HepG2 (cell line): Measurements from ENCODE around the gene CYB5A. TPM values are rescaled to one million over a fixed set of nuclear protein-coding genes. Genes with fewer than 3 reads are reported as not detected.

Experiments used
- ARNT2 ChIP-seq: sonication (generic); formaldehyde crosslinking; IDR thresholded peaks from 2 replicates; pipeline ENCODE4 v1.8.0; 2022; ENCODE audit warnings: mild to moderate bottlenecking, low read depth, missing genetic modification reagents, moderate library complexity
- CREBL2 ChIP-seq: sonication (generic); formaldehyde crosslinking; IDR thresholded peaks from 2 replicates; pipeline ENCODE4 v1.8.1; 2023; ENCODE audit warnings: missing genetic modification reagents, mild to moderate bottlenecking, borderline replicate concordance
- DPF2 ChIP-seq: sonication (generic); formaldehyde crosslinking; IDR thresholded peaks from 2 replicates; pipeline ENCODE4 v1.4.0; 2020; ENCODE audit warnings: mild to moderate bottlenecking, low read depth, missing genetic modification reagents, borderline replicate concordance
- HDAC6 ChIP-seq: fragments of 200-600 bp; sonication (generic); IDR thresholded peaks from 2 replicates; pipeline ENCODE4 v1.7.0; 2017; ENCODE audit warnings: mild to moderate bottlenecking, antibody characterized with exemption, low read length, low read depth
- PHF20 ChIP-seq: sonication (generic); formaldehyde crosslinking; IDR thresholded peaks from 2 replicates; pipeline ENCODE4 v1.5.0; 2020; ENCODE audit warnings: mild to moderate bottlenecking, missing genetic modification reagents
- ZNF207 ChIP-seq: fragments of 450-650 bp; IDR thresholded peaks from 2 replicates; pipeline ENCODE4 v1.6.1; 2016; ENCODE audit warnings: antibody characterized with exemption, borderline replicate concordance
- ZNF510 ChIP-seq: sonication (generic); formaldehyde crosslinking; IDR thresholded peaks from 2 replicates; pipeline ENCODE4 v1.4.0; 2020; ENCODE audit warnings: low read depth, mild to moderate bottlenecking, missing genetic modification reagents
- ZXDC ChIP-seq: sonication (generic); formaldehyde crosslinking; IDR thresholded peaks from 2 replicates; pipeline ENCODE4 v1.5.0; 2020; ENCODE audit warnings: mild to moderate bottlenecking, missing genetic modification reagents
- polyA plus RNA-seq, 8 experiments: library from polyadenylated mRNA; depleted of rRNA in 3 of 8; stranded (reverse) in 7 of 8; unstranded in 1 of 8; fragments of >200 nt; fragmentation: Illumina TruSeq in 4 of 8; extraction: Trizol in 4 of 8; gene quantifications; 2 replicates each; pipeline versions ENCODE4 v1.2.1 to v1.2.3, GENCODE V29; 2011 to 2016; ENCODE audit warnings: low read depth in 4 of 8, missing spikeins in 1 of 8, mixed read lengths in 1 of 8; ENCODE audit not compliant: insufficient read depth in 1 of 8
- total RNA-seq, 5 experiments: library from RNA; depleted of rRNA; stranded (reverse); fragments of >200 nt; fragmentation: Illumina TruSeq; extraction: Trizol; gene quantifications; 2 replicates each; pipeline ENCODE4 v1.2.3, GENCODE V29; 2016; ENCODE audit warnings: low read depth in 1 of 5
- TF ChIP-seq, protein P1 (sequence below): sonication (generic); formaldehyde crosslinking; IDR thresholded peaks from 2 replicates; pipeline ENCODE4 v1.9.0; 2021; ENCODE audit warnings: mild to moderate bottlenecking, missing genetic modification reagents
- TF ChIP-seq, protein P2 (sequence below): sonication (generic); formaldehyde crosslinking; IDR thresholded peaks from 2 replicates; pipeline ENCODE4 v1.9.0; 2021; ENCODE audit warnings: missing genetic modification reagents, borderline replicate concordance
- TF ChIP-seq, protein P3 (sequence below): sonication (generic); formaldehyde crosslinking; IDR thresholded peaks from 2 replicates; pipeline ENCODE4 v1.4.0; 2020; ENCODE audit warnings: mild to moderate bottlenecking, missing genetic modification reagents

The CYB5A gene
- total and polyA plus RNA-seq, 2 of the 13 experiments (the other 11 are each of a cell fraction or from before 2014, with no cell fraction given) = 215 to 356 TPM

DNA sequence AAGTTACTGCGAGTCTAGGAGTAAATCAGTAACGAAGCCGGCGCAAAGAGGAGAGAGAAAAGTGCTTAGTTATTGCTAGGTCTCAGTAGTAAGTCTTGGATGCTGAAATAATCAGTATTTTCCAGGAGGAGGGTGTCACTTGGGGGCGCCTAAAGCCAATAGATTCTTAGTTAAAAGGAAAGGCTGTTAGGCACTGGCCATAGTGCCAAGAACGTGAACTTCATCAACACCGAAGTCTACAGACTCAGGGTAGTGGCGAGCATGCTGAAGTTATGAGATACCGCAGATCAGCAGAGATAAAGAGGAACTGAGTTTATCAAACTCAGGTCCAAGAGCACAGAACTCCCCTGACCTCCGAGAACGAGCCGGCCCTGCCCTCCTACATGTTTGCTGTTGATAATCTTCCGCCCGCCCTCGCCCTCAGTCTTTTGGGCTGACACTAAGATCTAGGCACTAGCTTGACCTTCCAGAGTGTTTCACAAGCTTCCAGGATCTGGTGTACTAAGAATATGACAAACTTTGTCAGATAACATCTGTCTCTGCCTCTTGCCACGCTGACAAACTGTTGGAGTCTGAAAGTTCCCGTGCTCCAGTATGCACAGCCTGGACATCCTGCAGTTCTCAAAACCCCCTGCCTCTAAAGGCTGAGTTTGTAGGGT lies 49.2 kb downstream of the CYB5A start (continued):
- TF ChIP-seq ZXDC (no peak), ZNF207 (no peak), HDAC6 (no peak), PHF20 (CRISPR knock-in tag) (no peak), CREBL2 (no peak), ZNF510 (no peak), DPF2 (no peak), ARNT2 (no peak)
- TF ChIP-seq, protein P1, sequence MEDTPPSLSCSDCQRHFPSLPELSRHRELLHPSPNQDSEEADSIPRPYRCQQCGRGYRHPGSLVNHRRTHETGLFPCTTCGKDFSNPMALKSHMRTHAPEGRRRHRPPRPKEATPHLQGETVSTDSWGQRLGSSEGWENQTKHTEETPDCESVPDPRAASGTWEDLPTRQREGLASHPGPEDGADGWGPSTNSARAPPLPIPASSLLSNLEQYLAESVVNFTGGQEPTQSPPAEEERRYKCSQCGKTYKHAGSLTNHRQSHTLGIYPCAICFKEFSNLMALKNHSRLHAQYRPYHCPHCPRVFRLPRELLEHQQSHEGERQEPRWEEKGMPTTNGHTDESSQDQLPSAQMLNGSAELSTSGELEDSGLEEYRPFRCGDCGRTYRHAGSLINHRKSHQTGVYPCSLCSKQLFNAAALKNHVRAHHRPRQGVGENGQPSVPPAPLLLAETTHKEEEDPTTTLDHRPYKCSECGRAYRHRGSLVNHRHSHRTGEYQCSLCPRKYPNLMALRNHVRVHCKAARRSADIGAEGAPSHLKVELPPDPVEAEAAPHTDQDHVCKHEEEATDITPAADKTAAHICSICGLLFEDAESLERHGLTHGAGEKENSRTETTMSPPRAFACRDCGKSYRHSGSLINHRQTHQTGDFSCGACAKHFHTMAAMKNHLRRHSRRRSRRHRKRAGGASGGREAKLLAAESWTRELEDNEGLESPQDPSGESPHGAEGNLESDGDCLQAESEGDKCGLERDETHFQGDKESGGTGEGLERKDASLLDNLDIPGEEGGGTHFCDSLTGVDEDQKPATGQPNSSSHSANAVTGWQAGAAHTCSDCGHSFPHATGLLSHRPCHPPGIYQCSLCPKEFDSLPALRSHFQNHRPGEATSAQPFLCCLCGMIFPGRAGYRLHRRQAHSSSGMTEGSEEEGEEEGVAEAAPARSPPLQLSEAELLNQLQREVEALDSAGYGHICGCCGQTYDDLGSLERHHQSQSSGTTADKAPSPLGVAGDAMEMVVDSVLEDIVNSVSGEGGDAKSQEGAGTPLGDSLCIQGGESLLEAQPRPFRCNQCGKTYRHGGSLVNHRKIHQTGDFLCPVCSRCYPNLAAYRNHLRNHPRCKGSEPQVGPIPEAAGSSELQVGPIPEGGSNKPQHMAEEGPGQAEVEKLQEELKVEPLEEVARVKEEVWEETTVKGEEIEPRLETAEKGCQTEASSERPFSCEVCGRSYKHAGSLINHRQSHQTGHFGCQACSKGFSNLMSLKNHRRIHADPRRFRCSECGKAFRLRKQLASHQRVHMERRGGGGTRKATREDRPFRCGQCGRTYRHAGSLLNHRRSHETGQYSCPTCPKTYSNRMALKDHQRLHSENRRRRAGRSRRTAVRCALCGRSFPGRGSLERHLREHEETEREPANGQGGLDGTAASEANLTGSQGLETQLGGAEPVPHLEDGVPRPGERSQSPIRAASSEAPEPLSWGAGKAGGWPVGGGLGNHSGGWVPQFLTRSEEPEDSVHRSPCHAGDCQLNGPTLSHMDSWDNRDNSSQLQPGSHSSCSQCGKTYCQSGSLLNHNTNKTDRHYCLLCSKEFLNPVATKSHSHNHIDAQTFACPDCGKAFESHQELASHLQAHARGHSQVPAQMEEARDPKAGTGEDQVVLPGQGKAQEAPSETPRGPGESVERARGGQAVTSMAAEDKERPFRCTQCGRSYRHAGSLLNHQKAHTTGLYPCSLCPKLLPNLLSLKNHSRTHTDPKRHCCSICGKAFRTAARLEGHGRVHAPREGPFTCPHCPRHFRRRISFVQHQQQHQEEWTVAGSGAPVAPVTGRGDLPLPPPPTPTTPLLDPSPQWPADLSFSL = no peak
- TF ChIP-seq, protein P2, sequence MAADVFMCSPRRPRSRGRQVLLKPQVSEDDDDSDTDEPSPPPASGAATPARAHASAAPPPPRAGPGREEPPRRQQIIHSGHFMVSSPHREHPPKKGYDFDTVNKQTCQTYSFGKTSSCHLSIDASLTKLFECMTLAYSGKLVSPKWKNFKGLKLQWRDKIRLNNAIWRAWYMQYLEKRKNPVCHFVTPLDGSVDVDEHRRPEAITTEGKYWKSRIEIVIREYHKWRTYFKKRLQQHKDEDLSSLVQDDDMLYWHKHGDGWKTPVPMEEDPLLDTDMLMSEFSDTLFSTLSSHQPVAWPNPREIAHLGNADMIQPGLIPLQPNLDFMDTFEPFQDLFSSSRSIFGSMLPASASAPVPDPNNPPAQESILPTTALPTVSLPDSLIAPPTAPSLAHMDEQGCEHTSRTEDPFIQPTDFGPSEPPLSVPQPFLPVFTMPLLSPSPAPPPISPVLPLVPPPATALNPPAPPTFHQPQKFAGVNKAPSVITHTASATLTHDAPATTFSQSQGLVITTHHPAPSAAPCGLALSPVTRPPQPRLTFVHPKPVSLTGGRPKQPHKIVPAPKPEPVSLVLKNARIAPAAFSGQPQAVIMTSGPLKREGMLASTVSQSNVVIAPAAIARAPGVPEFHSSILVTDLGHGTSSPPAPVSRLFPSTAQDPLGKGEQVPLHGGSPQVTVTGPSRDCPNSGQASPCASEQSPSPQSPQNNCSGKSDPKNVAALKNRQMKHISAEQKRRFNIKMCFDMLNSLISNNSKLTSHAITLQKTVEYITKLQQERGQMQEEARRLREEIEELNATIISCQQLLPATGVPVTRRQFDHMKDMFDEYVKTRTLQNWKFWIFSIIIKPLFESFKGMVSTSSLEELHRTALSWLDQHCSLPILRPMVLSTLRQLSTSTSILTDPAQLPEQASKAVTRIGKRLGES (CRISPR knock-in tag) = no peak
- TF ChIP-seq, protein P3, sequence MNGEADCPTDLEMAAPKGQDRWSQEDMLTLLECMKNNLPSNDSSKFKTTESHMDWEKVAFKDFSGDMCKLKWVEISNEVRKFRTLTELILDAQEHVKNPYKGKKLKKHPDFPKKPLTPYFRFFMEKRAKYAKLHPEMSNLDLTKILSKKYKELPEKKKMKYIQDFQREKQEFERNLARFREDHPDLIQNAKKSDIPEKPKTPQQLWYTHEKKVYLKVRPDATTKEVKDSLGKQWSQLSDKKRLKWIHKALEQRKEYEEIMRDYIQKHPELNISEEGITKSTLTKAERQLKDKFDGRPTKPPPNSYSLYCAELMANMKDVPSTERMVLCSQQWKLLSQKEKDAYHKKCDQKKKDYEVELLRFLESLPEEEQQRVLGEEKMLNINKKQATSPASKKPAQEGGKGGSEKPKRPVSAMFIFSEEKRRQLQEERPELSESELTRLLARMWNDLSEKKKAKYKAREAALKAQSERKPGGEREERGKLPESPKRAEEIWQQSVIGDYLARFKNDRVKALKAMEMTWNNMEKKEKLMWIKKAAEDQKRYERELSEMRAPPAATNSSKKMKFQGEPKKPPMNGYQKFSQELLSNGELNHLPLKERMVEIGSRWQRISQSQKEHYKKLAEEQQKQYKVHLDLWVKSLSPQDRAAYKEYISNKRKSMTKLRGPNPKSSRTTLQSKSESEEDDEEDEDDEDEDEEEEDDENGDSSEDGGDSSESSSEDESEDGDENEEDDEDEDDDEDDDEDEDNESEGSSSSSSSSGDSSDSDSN = no peak
